Stimulated activated CD8-positive, alpha-beta memory T cell treated with anti-CD3 and anti-CD28 coated beads, Interleukin-2, amount 100 ng/mL, for 1 hour (primary cell): Measurements from ENCODE around the gene FAM50B.
"Not testable (repeated sequence)": the region's sequence is repeated elsewhere in the genome, so short reads cannot be mapped to it uniquely, and the experiment has no call there.

Source experiments
- DNase-seq, 2 donors: peaks; one replicate each; pipeline ENCODE4 v3.0.0-alpha.2; 2020; ENCODE audit warnings: low read depth in 2 of 2

FAM50B gene

GRCh38 chr6:3849681-3850450 lies 693 bp downstream of the FAM50B start:
- DNase-seq: no peak

DNA sequence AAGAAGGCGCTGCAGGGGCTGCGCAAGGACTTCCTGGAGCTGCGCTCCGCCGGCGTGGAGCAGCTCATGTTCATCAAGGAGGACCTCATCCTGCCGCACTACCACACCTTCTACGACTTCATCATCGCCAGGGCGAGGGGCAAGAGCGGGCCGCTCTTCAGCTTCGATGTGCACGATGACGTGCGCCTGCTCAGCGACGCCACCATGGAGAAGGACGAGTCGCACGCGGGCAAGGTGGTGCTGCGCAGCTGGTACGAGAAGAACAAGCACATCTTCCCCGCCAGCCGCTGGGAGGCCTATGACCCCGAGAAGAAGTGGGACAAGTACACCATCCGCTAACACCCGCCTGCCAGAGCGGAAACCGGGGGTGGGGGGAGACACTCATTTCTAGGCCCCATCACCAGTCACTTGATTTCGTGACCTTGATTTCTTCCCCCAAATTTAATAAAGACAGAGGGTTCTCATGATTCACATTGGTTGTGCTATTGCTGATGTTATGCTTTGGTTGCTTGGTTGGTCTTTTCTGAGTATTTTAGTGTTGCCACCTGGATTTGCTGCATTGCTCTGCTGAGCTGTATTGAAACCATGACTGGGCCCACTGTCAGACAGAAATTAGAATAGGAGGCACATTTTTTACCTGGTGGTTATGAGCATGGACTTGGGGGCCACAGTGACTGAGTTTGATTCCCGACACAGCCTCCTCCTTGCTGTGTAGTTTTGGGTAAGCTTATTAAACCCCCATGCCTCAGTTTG lies 1.5 kb downstream of the FAM50B start:
- DNase-seq: no peak

GRCh38 chr6:3851839-3852238 lies 2.7 kb downstream of the FAM50B start:
- DNase-seq: no peak

GRCh38 chr6:3852391-3852790 lies 3.2 kb downstream of the FAM50B start:
- DNase-seq: no peak

- DNase-seq: no peak
These were observed 6.7 kb downstream of the FAM50B start for GRCh38 chr6:3855866-3856265.

DNA sequence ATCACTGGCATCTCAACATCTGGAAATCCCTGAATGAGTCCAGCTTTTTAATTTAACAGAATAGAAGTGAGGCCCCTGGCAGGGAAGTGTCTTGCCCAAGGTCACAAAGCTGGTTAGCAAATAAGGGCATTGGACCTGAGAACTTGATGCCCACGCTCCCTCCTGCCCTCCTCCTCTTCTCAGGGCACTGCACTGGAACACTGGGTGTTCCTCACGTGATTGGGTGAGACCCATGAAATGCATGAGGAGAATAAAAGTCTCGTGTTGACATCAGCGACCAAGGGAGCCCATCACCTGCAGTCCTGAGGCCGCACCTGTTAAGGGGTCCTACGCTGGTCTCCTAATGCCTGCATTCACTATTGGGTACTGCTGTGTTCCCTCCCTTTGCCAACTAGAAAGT lies 7.4 kb downstream of the FAM50B start:
- no peak for DNase-seq

- no peak for DNase-seq
These were observed 8.6 kb downstream of the FAM50B start for GRCh38 chr6:3857468-3858456.

GRCh38 chr6:3859878-3860552 lies 10.8 kb downstream of the FAM50B start:
- DNase-seq: no peak

DNA sequence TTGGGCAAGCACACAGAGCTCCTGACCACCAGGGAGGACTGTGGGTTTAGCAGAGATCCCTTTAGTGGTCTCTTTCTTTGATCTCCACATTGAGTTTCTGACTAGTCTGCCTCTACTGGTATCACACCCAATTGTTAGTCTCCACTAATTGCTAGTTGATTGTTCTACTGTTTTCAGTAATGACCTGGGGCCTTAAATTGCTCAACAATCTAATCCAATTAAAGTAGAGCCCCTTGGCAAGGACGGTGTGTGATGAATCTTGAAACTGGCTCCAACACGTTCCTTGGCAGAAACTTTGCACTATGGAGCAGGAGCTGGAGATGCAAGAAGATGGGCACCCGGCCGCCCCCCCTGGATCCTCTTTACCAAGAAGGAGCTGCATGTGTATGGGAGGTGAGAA lies 12.3 kb downstream of the FAM50B start:
- no peak for DNase-seq

DNA sequence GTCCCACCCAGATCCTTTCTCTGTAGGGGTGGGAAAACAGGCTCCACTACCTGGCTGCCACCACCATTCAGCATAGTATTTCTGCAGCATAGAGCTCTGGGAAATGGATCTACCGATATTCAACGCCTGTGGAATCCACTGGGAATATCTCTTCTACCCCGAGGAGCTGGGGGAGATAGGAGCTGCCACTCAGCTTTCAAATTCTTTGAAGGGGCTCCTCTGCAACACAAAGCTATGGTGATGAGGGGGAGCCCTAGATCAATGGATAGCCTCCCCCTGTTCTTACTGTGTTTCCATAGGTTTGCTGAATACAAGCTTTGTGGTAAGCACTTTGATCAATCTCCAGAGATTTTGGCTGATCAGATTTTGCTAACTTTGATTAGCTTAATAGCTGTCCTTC lies 12.9 kb downstream of the FAM50B start:
- DNase-seq: no peak

DNA sequence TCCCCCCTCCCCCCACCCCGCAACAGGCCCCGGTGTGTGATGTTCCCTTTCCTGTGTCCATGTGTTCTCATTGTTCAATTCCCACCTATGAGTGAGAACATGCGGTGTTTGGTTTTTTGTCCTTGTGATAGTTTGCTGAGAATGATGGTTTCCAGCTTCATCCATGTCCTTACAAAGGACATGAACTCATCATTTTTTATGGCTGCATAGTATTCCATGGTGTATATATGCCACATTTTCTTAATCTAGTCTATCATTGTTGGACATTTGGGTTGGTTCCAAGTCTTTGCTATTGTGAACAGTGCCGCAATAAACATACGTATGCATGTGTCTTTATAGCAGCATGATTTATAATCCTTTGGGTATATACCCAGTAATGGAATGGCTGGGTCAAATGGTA lies 14.1 kb downstream of the FAM50B start:
- DNase-seq: not testable (repeated sequence)

GRCh38 chr6:3865463-3865862 lies 16.3 kb downstream of the FAM50B start:
- DNase-seq: no peak

DNA sequence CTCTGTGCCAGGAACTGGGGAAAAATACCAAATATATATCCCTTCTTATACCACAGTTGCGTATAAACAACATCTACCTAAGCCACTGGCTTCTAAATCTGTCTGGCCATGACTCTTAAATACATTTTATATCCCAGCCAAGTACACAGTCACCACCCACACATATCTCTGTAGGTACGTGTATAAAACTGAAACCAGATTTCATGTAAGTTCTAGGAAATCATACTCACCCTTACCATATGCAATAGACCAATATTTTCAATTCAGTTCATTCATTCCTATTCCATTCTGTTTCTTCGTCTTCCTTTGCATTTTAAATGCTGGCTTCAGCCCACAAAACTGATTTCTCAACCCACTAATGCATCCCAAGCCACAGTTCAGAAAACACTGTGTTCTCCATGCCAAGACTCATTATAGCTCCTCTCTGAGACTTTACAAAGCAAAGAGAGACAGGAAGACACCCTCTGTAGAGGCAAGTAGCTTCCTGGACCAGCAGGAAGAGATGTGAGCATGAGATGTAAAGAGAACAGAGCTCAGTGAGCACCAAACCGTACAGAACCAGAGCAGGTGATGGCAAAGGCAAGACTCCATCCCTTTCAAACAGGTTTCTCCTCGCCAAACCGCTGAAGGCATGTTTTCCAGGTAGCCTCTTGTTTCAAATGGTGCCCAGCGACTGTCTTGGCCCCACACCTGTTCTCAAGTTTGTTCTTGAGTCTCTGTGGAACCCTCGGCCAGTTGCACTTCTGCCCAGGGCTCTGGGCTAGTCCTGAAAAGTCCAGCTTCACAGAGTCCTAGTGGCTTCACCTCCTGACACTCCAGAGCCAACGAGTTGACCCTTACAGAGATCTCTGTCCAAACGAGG lies 18.7 kb downstream of the FAM50B start:
- DNase-seq: no peak

GRCh38 chr6:3868544-3868943 lies 19.4 kb downstream of the FAM50B start:
- no peak for DNase-seq

DNA sequence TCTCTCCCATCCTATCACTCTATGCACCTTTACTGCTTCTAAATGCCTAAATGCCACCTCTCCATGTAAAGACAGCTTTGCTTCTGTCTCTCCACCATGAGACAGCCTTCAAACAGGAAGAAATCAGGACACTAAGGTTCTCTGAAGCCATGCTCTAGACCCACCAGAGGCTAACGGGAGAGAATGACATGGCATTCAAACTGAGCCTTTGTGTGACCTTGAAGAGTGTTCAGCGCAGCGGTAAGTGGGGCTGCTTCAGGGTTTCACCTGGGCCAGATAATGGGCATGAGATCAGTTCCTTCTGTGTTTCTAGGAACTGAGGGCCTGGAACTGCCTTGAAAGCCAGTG lies 20.1 kb downstream of the FAM50B start:
- DNase-seq: no peak

DNA sequence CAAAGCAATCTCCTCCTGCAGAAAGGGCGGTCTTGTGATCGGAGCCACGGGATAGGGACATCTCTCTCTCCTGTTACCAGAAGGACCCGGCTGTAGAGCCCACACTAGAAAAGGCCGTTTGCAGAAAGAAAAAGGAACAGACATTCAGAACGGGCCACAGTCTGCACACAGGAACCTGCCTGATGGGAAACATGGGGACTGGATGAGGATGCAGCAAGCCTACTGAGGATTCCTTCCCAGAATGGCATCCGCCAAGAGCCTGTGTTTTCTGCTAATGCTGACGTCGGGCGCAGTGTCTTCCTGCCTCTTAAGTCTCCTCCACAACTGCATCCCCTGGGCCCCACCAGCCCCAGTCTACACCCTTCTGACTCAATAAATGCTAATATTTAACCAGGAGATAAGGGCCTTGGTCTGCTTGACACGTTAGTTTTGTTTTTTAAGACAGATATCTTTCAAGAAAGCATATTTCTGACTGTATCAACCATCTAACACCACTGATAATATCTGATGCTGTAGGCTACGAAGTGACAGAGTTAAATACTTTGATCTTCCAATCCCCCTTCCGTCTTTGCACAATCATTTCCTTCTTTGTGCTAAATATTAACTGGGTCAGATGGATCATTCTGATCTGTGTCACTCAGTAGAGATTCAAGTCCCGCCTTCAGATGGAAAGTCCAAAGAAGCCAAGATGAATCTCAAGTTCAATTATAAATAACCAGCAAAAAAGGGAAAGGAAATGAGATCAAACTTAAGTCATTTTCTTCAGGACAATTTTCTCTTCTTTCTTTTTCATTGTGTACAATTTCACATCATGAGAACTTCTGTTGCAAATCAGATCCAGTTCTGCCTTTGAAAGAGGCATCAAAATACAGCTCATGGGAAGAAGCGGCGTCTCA lies 20.7 kb downstream of the FAM50B start:
- DNase-seq: no peak

DNA sequence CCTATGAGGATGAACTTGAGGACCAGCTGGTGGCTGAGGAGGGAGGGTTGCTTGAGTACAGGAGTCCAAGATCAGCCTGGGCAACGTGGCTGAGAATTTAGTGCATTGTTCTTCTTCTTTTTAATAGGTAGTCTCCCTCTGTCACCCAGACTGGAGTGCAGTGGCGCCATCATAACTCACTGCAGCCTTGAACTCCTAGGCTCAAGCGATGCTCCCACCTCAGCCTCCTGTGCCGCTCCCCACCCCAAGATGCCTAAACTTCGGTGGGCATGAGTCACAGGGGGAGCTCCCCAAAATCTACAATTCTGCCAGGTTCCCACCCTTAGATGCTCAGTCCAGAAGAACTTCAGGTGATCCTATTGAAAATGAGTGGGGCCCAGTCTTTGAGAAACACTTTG lies 21.4 kb downstream of the FAM50B start:
- no peak for DNase-seq

- DNase-seq: no peak
These were observed 22.3 kb downstream of the FAM50B start for GRCh38 chr6:3871515-3871914.

- no peak for DNase-seq
These were observed 22.8 kb downstream of the FAM50B start for GRCh38 chr6:3871939-3872338.

- no peak for DNase-seq
These were observed 23.2 kb downstream of the FAM50B start for GRCh38 chr6:3872370-3872854.
